Cerebellar cortex (tissue), 1 donor: ENCODE data around the gene NALF2.

Experiments used
- DNase-seq: peaks from one replicate; pipeline ENCODE4 v3.0.0-alpha.2; 2015; ENCODE audit warnings: low spot score

NALF2 gene

GRCh38 chrX:69503782-69504625 lies at the start of gene NALF2:
NALF2 (plus strand) TSS chrX:69504326; CDS start chrX:69505283, 957 bp downstream.
- peak; percentile 74 for DNase-seq

- DNase-seq, result no peak
Measured at GRCh38 chrX:69457756-69458155, 46.4 kb upstream of the NALF2 start.

GRCh38 chrX:69466546-69466945 lies 37.6 kb upstream of the NALF2 start:
- DNase-seq, result no peak

GRCh38 chrX:69469975-69470374 lies 34.2 kb upstream of the NALF2 start:
- DNase-seq, result no peak

- DNase-seq, result no peak
Measured at GRCh38 chrX:69489625-69490024, 14.5 kb upstream of the NALF2 start.

- peak; percentile 45 for DNase-seq
Measured at GRCh38 chrX:69493193-69493592, 10.9 kb upstream of the NALF2 start.

- DNase-seq, result no peak
Measured at GRCh38 chrX:69493766-69494165, 10.4 kb upstream of the NALF2 start.

GRCh38 chrX:69496183-69496582 lies 7.9 kb upstream of the NALF2 start:
- no peak for DNase-seq

- DNase-seq, result peak; percentile 42
Measured at GRCh38 chrX:69501429-69501828, 2.7 kb upstream of the NALF2 start.

- DNase-seq, result peak; percentile 69
Measured at GRCh38 chrX:69503228-69503781, 821 bp upstream of the NALF2 start.

- no peak for DNase-seq
Measured at GRCh38 chrX:69504626-69505612, 793 bp downstream of the NALF2 start.

GRCh38 chrX:69505772-69506616 lies 1.9 kb downstream of the NALF2 start:
- no peak for DNase-seq

- no peak for DNase-seq
Measured at GRCh38 chrX:69506617-69507499, 2.7 kb downstream of the NALF2 start.

GRCh38 chrX:69507500-69507789 lies 3.3 kb downstream of the NALF2 start:
- DNase-seq, result no peak

GRCh38 chrX:69508610-69509009 lies 4.5 kb downstream of the NALF2 start:
- DNase-seq, result no peak

- DNase-seq, result no peak
Measured at GRCh38 chrX:69510137-69510715, 6.1 kb downstream of the NALF2 start.

GRCh38 chrX:69510914-69511513 lies 6.9 kb downstream of the NALF2 start:
- no peak for DNase-seq

- no peak for DNase-seq
Measured at GRCh38 chrX:69522052-69522451, 17.9 kb downstream of the NALF2 start.

GRCh38 chrX:69523314-69523713 lies 19.2 kb downstream of the NALF2 start:
- DNase-seq, result no peak
